Gastrocnemius medialis (tissue), 4 donors: ENCODE results near the gene GNAZ. TPM values are rescaled to one million over a fixed set of nuclear protein-coding genes. Genes with fewer than 3 reads are reported as not detected.

ENCODE experiments used
- ATAC-seq, 2 donors: fragments of 150-250 bp; one replicate each; pipeline ENCODE4 v1.9.1; 2016
- DNase-seq, 2 donors: peaks; one replicate each; pipeline ENCODE4 v3.0.0-alpha.2; 2019
- H3K27ac ChIP-seq, 4 donors: fragments of 200-600 bp; sonication (generic); 1 replicate in 1 of 4; 2 replicates in 3 of 4; pipeline ENCODE4 v1.5.1; 2016 to 2018; ENCODE audit warnings: mild to moderate bottlenecking in 2 of 4, moderate library complexity in 1 of 4
- H3K27me3 ChIP-seq, 3 donors: fragments of 200-600 bp; sonication (generic) in 2 of 3; 1 replicate in 1 of 3; 2 replicates in 2 of 3; pipeline versions ENCODE4 v1.5.1 to v1.6.0; 2016 to 2019; ENCODE audit warnings: mild to moderate bottlenecking in 1 of 3, moderate library complexity in 1 of 3
- H3K36me3 ChIP-seq, 2 donors: fragments of 200-600 bp; sonication (generic) in 1 of 2; one replicate each; pipeline ENCODE4 v1.5.1; 2017 to 2018
- H3K4me1 ChIP-seq, 2 donors: fragments of 200-600 bp; sonication (generic) in 1 of 2; one replicate each; pipeline ENCODE4 v1.5.1; 2016 to 2017; ENCODE audit warnings: mild to moderate bottlenecking in 2 of 2
- H3K4me3 ChIP-seq, 4 donors: fragments of 200-600 bp; sonication (generic) in 3 of 4; 1 replicate in 1 of 4; 2 replicates in 3 of 4; pipeline ENCODE4 v1.5.1; 2016 to 2019; ENCODE audit warnings: mild to moderate bottlenecking in 2 of 4
- H3K9me3 ChIP-seq, 3 donors: fragments of 200-600 bp; sonication (generic) in 2 of 3; 1 replicate in 1 of 3; 2 replicates in 2 of 3; pipeline ENCODE4 v1.5.1; 2016 to 2019
- CTCF ChIP-seq, 5 experiments: fragments of 450-650 bp in 3 of 5; fragments of 200-600 bp in 2 of 5; sonication (generic) in 2 of 5; IDR thresholded peaks in 4 of 5; conservative IDR thresholded peaks in 1 of 5; 1 replicate in 4 of 5; 2 replicates in 1 of 5; pipeline ENCODE4 v1.5.1; 2016 to 2019; ENCODE audit warnings: antibody characterized with exemption in 5 of 5, mild to moderate bottlenecking in 3 of 5, moderate library complexity in 3 of 5
- POLR2A ChIP-seq, 2 donors: fragments of 450-650 bp; IDR thresholded peaks; one replicate each; pipeline ENCODE4 v1.6.1; 2017; ENCODE audit warnings: antibody characterized with exemption in 2 of 2, mild to moderate bottlenecking in 2 of 2, moderate library complexity in 2 of 2
- in situ Hi-C, 4 donors: fragments of 200-750 bp; cut with MboI; loops; one replicate each; pipeline versions ENCODE4 v1.15.0 to v1.8.0; 2017; ENCODE audit warnings: low sequenced_read_pairs in 4 of 4
- intact Hi-C: fragments of 100-400 bp; cut with DNase I; formaldehyde crosslinking; loops from one replicate; pipeline ENCODE4 v1.15.1; 2023; ENCODE audit warnings: low total_unique reads
- total RNA-seq, 4 donors: library from RNA; depleted of rRNA; stranded (reverse); fragments of >200 nt; gene quantifications; one replicate each; pipeline versions ENCODE4 v1.1.0 to v1.2.3, GENCODE V29; 2016

GNAZ gene
- total RNA-seq, 4 donors from 2014 or later: 0.92 to 3.1 (median 2.6) TPM

GRCh38 chr22:23038334-23038642 lies 32.0 kb upstream of the GNAZ start:
- no peak for DNase-seq
- Histone ChIP-seq H3K27me3 (peaks cover 0 to 3% (median 0%) of the 10 kb centered on the region in 3 donors), H3K36me3 (no peaks in the 10 kb centered on the region), H3K4me3 (no peak overlapping the region), H3K9me3 (no peaks in the 10 kb centered on the region), H3K4me1 (no peaks in the 10 kb centered on the region), H3K27ac (no peak overlapping the region)
- in situ Hi-C loops (no loop called here), intact Hi-C loops (no loop called here)
- ATAC-seq: no peak
- no peak for TF ChIP-seq CTCF (IDR thresholded peaks at IDR 0.05 in 4 of 5, conservative IDR thresholded peaks at IDR 0.05 in 1 of 5)
- no peak for TF ChIP-seq POLR2A (IDR thresholded peaks at IDR 0.05)

- Histone ChIP-seq H3K9me3 (no peaks in the 10 kb centered on the region), H3K4me3 (no peak overlapping the region), H3K27me3 (peaks cover 0 to 3% (median 0%) of the 10 kb centered on the region in 3 donors), H3K36me3 (no peaks in the 10 kb centered on the region), H3K4me1 (no peaks in the 10 kb centered on the region), H3K27ac (no peak overlapping the region)
- DNase-seq (no peak), ATAC-seq (no peak)
- in situ Hi-C loops: no loop called here
- TF ChIP-seq CTCF (IDR thresholded peaks at IDR 0.05 in 4 of 5, conservative IDR thresholded peaks at IDR 0.05 in 1 of 5) (no peak), POLR2A (IDR thresholded peaks at IDR 0.05) (no peak)
- intact Hi-C loops: no loop called here
These were observed 31.4 kb upstream of the GNAZ start for GRCh38 chr22:23038902-23039301.

GRCh38 chr22:23042179-23042578 lies 28.1 kb upstream of the GNAZ start:
- no peak for DNase-seq
- in situ Hi-C loops: no loop called here
- intact Hi-C loops: no loop called here
- H3K27ac ChIP-seq: no peak overlapping the region
- H3K27me3 ChIP-seq: peaks cover 0 to under 1% (median 0%) of the 10 kb centered on the region in 3 donors
- TF ChIP-seq CTCF (IDR thresholded peaks at IDR 0.05 in 4 of 5, conservative IDR thresholded peaks at IDR 0.05 in 1 of 5): no peak
- no peak for TF ChIP-seq POLR2A (IDR thresholded peaks at IDR 0.05)
- no peaks in the 10 kb centered on the region for H3K36me3 ChIP-seq
- no peak overlapping the region for H3K4me3 ChIP-seq
- H3K9me3 ChIP-seq: no peaks in the 10 kb centered on the region
- no peaks in the 10 kb centered on the region for H3K4me1 ChIP-seq
- ATAC-seq: no peak

GRCh38 chr22:23044570-23044969 lies 25.7 kb upstream of the GNAZ start:
- ATAC-seq (no peak), DNase-seq (no peak)
- Histone ChIP-seq H3K4me1 (no peaks in the 10 kb centered on the region), H3K27ac (no peak overlapping the region), H3K27me3 (peaks cover 0 to 5% (median 0%) of the 10 kb centered on the region in 3 donors), H3K9me3 (no peaks in the 10 kb centered on the region), H3K36me3 (no peaks in the 10 kb centered on the region), H3K4me3 (no peak overlapping the region)
- in situ Hi-C loops: no loop called here
- TF ChIP-seq POLR2A (IDR thresholded peaks at IDR 0.05) (no peak), CTCF (IDR thresholded peaks at IDR 0.05 in 4 of 5, conservative IDR thresholded peaks at IDR 0.05 in 1 of 5) (no peak)
- intact Hi-C loops: no loop called here

GRCh38 chr22:23045461-23045860 lies 24.9 kb upstream of the GNAZ start:
- TF ChIP-seq CTCF (IDR thresholded peaks at IDR 0.05 in 4 of 5, conservative IDR thresholded peaks at IDR 0.05 in 1 of 5): no peak
- TF ChIP-seq POLR2A (IDR thresholded peaks at IDR 0.05): no peak
- in situ Hi-C loops: no loop called here
- H3K27me3 ChIP-seq: peaks cover 0 to 5% (median 0%) of the 10 kb centered on the region in 3 donors
- no peaks in the 10 kb centered on the region for H3K9me3 ChIP-seq
- ATAC-seq: no peak
- H3K27ac ChIP-seq: no peak overlapping the region
- no peak for DNase-seq
- intact Hi-C loops: no loop called here
- H3K36me3 ChIP-seq: no peaks in the 10 kb centered on the region
- H3K4me3 ChIP-seq: no peak overlapping the region
- no peaks in the 10 kb centered on the region for H3K4me1 ChIP-seq
